Subcutaneous adipose tissue (tissue), 4 donors: Measurements from ENCODE around the gene RABL2B. TPM values are rescaled to one million over a fixed set of nuclear protein-coding genes. Genes with fewer than 3 reads are reported as not detected.
"Not testable (repeated sequence)": the region's sequence is repeated elsewhere in the genome, so short reads cannot be mapped to it uniquely, and the experiment has no call there.

ENCODE experiments used
- total RNA-seq, 4 donors: library from RNA; depleted of rRNA; stranded (reverse); fragments of >200 nt; gene quantifications; one replicate each; pipeline ENCODE4 v1.1.0, GENCODE V29; 2016
- TF ChIP-seq, protein P1 (sequence below): fragments of 450-650 bp; IDR thresholded peaks from one replicate; pipeline ENCODE4 v1.5.1; 2016; ENCODE audit warnings: low read depth, mild to moderate bottlenecking, control low read depth, antibody characterized with exemption, moderate library complexity

The RABL2B gene
- 10 to 100 TPM in 3 of 4 donors, 1 to 10 TPM in 1; 8.8 to 19.4 (median 14.8) TPM for total RNA-seq

DNA sequence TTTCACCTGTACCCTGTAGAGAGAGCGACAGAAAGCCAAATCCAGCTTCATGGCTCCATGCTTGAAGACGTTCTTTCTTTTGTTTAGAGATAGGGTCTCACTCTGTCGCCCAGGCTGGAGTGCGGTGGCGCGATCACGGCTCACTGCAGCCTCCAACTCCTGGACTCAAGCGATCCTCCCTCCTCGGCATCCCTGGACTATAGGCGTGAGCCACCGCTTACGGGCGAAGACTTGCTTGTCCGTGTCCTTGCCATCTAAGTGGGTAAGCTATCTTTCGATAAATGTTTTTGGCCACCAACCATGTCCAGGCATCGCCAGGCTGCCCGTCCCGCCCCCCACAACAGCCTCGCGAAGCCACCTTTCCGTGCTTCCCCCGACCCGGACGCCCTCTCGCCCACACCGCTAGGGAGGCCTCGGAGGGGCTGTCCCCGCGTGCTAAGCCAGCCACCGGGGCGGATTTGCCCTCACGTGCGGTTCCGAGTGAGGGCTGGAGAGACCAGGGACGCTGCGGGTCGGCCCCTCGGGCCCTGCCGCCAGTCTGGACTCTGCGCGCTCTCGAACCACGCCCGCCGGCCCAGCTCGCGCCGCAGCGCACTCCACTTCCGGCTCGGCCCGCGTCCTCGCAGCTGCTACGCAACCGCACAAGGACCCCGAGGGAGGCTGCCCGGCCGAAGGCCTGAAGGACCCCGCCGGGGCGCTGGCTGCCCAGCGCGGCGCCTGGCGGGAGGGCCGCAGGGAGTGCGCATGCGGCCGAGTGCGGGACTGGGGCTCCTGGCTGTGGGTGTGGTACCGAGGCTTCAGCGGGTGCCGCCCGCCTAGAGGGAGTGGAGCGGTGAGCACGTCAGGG lies at the start of gene RABL2B:
Gene RABL2B, minus strand, starts transcription at position 604 of the 847 bp plus-strand sequence. CDS start 1,342 bp downstream, outside the sequence.
- TF ChIP-seq, protein P1, sequence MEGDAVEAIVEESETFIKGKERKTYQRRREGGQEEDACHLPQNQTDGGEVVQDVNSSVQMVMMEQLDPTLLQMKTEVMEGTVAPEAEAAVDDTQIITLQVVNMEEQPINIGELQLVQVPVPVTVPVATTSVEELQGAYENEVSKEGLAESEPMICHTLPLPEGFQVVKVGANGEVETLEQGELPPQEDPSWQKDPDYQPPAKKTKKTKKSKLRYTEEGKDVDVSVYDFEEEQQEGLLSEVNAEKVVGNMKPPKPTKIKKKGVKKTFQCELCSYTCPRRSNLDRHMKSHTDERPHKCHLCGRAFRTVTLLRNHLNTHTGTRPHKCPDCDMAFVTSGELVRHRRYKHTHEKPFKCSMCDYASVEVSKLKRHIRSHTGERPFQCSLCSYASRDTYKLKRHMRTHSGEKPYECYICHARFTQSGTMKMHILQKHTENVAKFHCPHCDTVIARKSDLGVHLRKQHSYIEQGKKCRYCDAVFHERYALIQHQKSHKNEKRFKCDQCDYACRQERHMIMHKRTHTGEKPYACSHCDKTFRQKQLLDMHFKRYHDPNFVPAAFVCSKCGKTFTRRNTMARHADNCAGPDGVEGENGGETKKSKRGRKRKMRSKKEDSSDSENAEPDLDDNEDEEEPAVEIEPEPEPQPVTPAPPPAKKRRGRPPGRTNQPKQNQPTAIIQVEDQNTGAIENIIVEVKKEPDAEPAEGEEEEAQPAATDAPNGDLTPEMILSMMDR, result not testable (repeated sequence)

DNA sequence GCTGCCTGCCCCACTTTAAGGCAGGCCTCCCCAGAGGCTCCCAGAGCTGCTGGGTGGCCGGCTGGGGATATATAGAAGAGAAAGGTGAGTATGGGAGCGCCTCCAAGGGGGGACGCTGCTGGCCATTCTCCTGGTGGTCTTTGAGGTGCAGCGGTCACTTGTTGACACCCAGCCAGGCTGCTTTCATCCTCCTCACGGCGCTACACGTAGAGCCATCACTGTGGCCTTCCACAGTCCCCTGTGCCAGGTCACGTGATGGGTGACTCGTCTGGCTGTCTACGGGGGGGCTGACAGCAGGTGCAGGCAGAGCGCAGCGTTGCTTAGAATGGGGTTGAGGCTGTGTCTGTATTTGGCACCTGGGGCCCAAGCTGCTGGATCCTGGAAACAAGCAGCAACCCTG lies 43.5 kb downstream of the RABL2B start:
- TF ChIP-seq, protein P1, result no peak

DNA sequence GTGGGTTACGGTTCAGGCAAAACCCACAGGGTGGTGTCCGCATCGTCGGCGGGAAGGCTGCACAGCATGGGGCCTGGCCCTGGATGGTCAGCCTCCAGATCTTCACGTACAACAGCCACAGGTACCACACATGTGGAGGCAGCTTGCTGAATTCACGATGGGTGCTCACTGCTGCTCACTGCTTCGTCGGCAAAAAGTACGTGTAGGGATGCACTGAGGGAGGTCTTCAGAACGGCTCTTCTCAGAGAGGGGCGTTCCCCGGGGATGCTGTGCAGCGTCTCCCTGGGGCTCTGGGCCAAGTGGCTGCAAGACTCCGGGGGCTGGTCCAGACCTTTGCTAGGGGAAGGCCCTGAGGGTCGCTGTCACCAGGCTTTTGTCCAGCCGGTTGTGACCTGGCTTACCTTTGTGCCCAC lies 44.2 kb downstream of the RABL2B start:
- TF ChIP-seq, protein P1, result no peak

DNA sequence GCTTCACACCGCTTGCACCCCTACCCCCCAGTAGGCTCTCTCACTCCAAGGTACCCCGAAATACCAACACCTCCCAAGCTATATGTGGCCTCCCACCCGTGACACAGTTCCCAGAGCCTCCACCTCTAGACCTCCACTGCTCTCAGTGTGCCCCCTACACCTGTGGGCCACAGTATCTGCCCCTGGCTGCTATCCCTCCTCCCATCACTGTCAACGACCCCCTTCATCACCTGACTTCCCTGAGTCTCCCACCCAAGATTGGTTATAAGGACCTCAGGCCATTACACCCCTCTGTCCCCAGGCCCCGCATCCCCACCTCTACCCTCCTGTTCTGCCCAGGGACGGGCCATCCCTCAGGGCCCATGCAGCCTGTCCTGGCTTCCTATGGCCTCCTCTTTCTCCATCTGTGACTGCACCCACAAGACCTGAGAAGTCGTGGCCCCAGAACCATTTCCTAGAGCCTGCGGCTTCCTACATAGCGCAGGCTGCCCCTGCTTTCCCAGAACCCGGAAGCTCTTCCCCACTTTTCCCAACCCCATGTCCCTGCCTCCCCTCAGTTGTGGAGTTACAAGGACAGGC lies 44.7 kb downstream of the RABL2B start:
- TF ChIP-seq, protein P1, result no peak

DNA sequence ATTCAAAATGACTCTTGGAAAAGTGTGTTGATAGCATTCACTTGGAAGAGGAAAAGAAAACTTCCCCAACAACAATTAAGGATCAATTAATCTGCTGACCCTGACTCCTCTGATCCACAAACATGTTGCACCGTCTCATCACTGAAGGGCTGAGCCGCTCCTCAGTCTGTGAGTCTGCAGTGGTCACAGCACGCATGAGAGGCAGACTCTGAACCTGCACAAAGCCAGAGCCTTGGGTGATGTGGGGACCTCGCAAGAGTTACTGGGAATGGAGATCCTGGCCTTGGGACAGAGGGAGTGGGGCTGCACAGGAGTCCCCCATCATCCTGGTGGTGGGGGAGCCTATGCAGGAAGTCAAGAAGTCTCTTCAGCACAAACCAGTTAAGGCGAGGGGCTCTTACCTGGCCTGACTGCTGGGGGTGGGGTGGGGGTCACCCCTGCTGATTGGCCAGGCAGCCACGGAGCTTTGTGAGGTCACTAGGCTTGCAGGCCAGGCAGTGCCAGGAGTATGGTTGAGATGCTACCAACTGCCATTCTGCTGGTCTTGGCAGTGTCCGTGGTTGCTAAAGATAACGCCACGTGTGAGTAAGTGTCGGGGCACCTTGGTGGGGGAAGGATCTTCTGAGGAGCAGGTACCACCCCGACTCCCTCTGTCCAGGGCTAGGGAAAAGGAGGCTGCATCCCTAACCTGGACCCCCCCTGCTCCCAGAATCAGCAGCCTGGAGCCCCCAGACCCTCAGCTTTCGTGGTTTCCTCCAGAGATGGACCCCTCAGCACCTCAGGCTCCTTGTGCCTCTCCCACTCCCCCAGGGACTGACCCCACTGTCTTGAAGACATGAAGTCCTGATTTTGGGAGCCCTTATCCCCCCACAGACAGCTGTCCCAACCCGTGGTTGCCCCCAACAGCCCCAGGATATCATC lies 45.4 kb downstream of the RABL2B start, which contains the start of gene ACR:
Gene ACR, plus strand, starts transcription at position 477 of the 921 bp plus-strand sequence. Its CDS starts 32 bp downstream, at position 509.
- TF ChIP-seq, protein P1, result no peak

DNA sequence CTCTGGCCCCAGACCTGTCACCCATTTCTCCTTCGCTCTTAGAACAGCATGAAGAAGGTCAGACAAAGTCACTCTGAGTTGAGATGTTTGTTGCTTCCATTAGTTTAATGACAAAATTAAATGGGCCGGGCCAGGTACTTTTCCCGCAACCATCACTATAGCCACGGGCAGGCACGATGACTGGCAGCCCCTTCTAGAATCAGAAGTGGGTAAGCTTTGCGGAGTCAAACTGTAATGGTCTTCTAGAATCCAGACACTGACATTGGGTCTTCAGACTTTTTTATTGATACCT lies 47.8 kb downstream of the RABL2B start:
- TF ChIP-seq, protein P1, result no peak
